Measurements from ENCODE around the gene HS3ST6. TPM values are rescaled to one million over a fixed set of nuclear protein-coding genes. Genes with fewer than 3 reads are reported as not detected.
"Not testable (repeated sequence)": the region's sequence is repeated elsewhere in the genome, so short reads cannot be mapped to it uniquely, and the experiment has no call there.

The HS3ST6 gene
- total and polyA plus RNA-seq, 3 donors from 2014 or later: 0.34 to 1.6 (median 0.94) TPM

- no peaks in the 10 kb centered on the region for H3K36me3 ChIP-seq (ENCODE audit: low read depth, missing control alignments)
- H3K4me3 ChIP-seq: peak overlapping the region; percentile 64 to 96
- DNase-seq: no peak
- peak overlapping the region; percentile 86 to 97 for H3K27ac ChIP-seq
- TF ChIP-seq POLR2A (IDR thresholded peaks at IDR 0.05) (no peak), CTCF (IDR thresholded peaks at IDR 0.05) (no peak)
- no peaks in the 10 kb centered on the region for H3K9me3 ChIP-seq
- no peaks in the 10 kb centered on the region for H3K27me3 ChIP-seq
- intact Hi-C loops (cut with DNase I; ENCODE audit: low total_unique reads): no loop called here
- peaks cover 22% of the 10 kb centered on the region for H3K4me1 ChIP-seq
- 10 to 15% methylated on average over 16 to 44 of the region's 44 CpGs for WGBS, 2 donors
Measured at GRCh38 chr16:1963806-1964505, 45.7 kb upstream of the HS3ST6 start.

- intact Hi-C loops (cut with DNase I; ENCODE audit: low total_unique reads); H3K9me3 ChIP-seq; H3K27ac ChIP-seq; H3K4me3 ChIP-seq; DNase-seq; H3K27me3 ChIP-seq; H3K36me3 ChIP-seq (ENCODE audit: low read depth, missing control alignments): not testable (repeated sequence)
- WGBS, 2 donors: 90 to 92% methylated on average over 24 to 36 of the region's 37 CpGs
- H3K4me1 ChIP-seq: peaks cover 24% of the 10 kb centered on the region
Measured at GRCh38 chr16:1962161-1963153, 44.2 kb upstream of the HS3ST6 start.

DNA sequence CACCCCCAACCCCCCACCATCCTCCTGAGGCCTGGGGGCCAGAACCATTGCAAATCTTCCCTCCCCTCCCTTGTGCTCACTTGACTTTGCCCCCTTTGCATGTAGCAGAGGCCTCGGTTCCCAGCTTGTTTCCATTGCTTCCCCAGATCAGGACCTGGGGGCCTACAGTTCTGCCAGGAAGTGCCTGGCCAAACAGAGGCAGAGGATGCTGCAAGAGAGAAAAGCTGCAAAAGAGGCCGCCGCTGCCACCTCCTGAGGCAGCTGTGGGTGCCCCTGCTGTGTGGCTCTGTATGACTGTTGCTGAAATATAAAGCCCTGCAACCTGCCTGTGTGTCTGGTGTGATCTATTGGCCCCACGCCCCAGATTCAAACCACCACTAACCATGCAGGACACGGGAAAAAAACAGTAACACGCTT is 43.4 kb upstream of the HS3ST6 start:
- no peaks in the 10 kb centered on the region for H3K9me3 ChIP-seq
- no peak for TF ChIP-seq CTCF (IDR thresholded peaks at IDR 0.05)
- TF ChIP-seq POLR2A (IDR thresholded peaks at IDR 0.05): no peak
- WGBS, 2 donors: 72 to 74% methylated on average over 6 of the region's 6 CpGs
- no peak overlapping the region for H3K4me3 ChIP-seq
- H3K36me3 ChIP-seq (ENCODE audit: low read depth, missing control alignments): no peaks in the 10 kb centered on the region
- intact Hi-C loops (cut with DNase I; ENCODE audit: low total_unique reads): no loop called here
- H3K4me1 ChIP-seq: peaks cover 24% of the 10 kb centered on the region
- DNase-seq: no peak
- H3K27me3 ChIP-seq: no peaks in the 10 kb centered on the region
- no peak overlapping the region for H3K27ac ChIP-seq

DNA sequence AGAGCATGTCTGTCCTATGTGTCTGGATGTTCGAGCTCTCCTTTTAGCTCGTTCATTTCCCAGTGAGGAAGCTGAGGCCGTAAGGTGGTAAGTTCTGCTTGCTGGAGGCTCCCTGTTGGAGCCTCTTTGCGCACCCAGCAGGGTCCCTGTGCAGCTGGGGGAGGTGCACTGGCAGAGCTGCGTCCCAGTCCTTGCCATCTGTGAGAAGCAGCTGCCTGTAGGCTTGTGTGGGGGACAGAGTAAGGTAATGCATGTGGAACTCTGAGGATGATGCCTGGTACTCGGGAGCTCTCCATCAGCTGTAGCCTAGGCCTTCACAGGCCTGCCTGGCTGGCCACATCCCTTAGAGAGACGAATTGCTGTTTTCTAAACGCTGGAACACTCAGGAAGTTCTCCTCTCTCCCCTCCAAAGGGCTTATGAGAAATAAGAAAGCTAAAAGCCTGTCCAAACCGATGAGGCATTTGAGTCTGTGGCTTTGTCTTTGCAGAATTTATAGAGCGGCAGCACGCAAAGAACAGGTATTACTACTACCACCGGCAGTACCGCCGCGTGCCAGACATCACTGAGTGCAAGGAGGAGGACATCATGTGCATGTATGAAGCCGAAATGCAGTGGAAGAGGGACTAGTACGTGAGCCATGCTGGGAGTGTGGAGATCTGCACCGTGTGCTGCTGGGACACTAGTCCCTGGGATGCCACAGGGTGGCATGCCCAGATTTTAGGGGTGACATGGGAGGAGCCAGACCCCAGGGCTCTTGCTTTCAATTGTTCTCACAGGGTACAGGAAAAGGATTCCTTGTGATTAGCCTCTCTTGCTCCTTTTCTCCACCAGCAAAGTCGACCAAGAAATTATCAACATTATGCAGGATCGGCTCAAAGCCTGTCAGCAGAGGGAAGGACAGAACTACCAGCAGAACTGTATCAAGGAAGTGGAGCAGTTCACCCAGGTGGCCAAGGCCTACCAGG is 42.7 kb upstream of the HS3ST6 start:
- H3K36me3 ChIP-seq (ENCODE audit: low read depth, missing control alignments): no peaks in the 10 kb centered on the region
- 61 to 65% methylated on average over 20 of the region's 20 CpGs for WGBS, 2 donors
- intact Hi-C loops (cut with DNase I; ENCODE audit: low total_unique reads): no loop called here
- no peak for DNase-seq
- H3K4me3 ChIP-seq: no peak overlapping the region
- no peaks in the 10 kb centered on the region for H3K27me3 ChIP-seq
- H3K9me3 ChIP-seq: no peaks in the 10 kb centered on the region
- TF ChIP-seq CTCF (IDR thresholded peaks at IDR 0.05): no peak
- TF ChIP-seq POLR2A (IDR thresholded peaks at IDR 0.05): no peak
- no peak overlapping the region for H3K27ac ChIP-seq
- peaks cover 23% of the 10 kb centered on the region for H3K4me1 ChIP-seq
